Activated CD4-positive, alpha-beta T cell treated with anti-CD3 and anti-CD28 coated beads, Interleukin-2, amount 50 U/mL, for 4 hours (primary cell): ENCODE measurements around the gene POGK.
"Not testable (repeated sequence)": the region's sequence is repeated elsewhere in the genome, so short reads cannot be mapped to it uniquely, and the experiment has no call there.

Source experiments
- DNase-seq, 2 experiments: peaks; one replicate each; pipeline ENCODE4 v3.0.0-alpha.2; 2020

POGK gene, protein sequence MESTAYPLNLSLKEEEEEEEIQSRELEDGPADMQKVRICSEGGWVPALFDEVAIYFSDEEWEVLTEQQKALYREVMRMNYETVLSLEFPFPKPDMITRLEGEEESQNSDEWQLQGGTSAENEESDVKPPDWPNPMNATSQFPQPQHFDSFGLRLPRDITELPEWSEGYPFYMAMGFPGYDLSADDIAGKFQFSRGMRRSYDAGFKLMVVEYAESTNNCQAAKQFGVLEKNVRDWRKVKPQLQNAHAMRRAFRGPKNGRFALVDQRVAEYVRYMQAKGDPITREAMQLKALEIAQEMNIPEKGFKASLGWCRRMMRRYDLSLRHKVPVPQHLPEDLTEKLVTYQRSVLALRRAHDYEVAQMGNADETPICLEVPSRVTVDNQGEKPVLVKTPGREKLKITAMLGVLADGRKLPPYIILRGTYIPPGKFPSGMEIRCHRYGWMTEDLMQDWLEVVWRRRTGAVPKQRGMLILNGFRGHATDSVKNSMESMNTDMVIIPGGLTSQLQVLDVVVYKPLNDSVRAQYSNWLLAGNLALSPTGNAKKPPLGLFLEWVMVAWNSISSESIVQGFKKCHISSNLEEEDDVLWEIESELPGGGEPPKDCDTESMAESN

DNA sequence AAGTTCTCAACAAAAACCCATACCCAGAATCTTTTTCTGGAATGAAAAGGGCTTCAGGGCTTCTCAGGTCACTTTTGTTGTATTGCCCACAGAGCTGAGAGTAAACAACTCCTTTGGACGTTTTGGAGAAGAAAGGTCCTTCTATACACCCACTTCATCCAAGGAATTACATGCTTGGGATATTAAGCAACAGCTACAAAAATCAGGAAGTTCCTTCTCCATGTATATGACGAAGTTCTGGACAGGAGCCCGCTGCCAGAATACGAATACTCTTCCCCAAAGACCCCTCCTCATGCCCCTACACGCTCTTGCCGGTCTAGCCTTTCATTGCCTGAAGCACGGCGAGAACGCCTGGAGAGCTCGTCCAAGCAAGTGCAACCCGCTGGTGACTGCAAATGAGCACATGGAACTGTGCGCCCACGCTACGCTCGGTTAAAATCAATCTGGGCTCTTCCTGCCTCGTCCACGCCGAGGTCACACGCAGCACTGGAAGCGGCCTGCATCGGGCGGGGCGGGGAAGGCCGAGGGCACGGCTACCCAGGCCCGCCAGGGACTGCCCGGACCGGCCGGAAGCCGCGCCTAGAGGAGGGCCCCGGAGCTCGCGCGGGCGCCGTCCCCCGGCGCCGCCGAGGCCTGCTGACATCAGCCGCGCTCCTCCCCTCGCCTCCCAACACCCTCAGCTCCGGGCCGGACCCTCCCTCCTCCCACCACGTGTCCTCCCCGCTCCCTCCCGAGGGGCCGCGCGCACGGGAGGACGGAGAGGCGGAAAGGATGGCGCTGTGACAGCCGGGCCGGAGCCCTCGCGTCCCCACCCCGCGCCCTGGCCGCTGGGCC, at the start of gene POGK:
Gene POGK, plus strand, starts transcription at position 710 of the 834 bp plus-strand sequence. CDS start 1,482 bp downstream, outside the sequence.
- DNase-seq: peak; percentile 74 to 79

DNA sequence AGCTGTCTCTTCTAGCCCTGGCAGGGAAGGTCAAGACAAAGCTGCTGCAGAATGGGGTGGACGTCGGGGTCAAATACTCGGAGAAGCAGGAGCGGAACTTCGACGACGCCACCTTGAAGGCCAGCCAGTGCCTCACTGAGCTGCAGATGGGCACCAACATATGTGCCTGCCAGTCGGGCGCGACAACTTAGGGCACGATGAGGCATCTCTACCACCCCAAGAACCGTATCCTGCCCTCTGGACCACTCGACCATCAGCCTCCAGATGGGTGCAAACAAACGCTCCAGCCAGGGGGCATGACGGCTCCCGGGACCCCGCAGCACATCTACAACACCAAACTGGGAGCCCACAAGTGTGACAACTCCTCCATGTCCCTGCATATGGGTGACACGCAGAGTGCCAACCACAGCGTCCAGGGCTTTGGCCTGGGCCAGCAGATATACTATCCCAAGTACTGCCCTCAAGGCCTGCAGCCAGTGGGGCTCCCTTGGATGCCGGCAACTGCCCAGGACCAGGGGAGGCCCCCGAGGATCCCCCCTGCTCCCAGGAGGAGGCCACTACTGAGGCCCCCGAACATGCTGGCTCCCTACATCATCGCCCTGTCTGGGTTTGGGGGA, 42.5 kb upstream of the POGK start:
- no peak for DNase-seq

DNA sequence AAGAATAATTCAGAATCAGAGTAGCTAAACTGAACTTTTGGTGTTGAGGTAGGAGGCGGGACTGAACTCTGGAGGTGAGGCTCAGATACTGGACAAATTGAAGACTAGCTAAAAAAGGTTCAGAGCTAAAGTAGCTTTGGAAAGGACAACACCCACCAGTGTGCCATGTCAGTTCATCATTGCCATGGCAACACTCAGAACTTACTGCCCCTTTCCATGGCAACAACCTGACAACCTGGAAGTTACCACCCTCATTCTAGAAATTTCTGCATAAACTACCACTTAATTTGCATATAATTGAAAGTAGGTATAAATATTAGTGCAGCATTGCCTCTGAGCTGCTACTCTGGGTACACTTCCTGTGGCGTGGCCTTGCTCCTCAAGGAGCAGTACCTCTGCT, 30.3 kb upstream of the POGK start:
- DNase-seq: no peak

DNA sequence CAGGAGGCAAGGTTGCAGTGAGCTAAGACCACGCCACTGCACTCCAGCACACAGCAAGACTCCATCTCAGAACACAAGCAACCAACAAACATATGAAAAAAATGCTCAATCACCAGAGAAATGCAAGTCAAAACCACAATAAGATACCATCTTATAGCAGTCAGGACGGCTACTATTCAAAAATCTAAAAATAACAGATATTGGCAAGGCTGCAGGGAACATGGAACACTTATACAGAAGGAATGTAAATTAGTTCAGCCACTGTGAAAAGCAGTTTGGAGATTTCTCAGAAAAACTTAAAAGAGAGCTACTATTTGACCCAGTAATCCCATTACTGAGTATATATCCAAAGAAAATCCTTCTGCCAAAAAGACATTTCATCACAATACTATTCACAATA, 27.6 kb upstream of the POGK start:
- DNase-seq: no peak

DNA sequence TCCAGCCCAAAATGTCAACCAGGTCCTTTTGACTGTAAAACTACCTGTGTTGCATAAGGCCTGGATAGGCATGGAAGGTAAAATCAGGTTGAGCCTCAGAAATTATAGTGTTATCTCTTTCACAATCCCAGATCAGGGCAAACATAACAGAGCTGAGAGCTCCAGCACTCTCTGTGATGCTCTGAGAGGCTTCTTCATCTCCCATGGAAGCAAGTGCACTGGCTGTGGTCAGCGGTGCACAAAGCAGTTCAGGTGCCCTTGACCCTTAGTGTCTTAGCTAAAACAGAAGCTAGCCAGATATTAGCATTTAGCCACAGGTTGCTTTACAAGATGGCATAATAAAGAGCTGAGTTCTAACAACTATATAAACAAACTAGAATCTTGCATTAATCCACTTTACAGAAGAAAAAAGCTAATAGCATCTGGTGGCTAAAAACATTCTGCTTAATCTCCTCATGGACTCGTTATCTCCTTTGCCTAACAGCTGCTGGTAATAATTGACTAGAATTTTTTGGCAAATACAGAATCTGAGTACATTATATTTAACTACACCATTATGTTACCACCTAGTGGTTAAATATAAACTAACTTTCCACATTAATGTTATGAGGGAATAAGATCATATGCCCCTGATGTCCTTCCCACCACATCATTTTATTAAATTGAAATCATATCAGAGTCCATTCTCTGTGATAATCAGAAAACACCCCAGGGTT, 25.6 kb upstream of the POGK start:
- DNase-seq: no peak

DNA sequence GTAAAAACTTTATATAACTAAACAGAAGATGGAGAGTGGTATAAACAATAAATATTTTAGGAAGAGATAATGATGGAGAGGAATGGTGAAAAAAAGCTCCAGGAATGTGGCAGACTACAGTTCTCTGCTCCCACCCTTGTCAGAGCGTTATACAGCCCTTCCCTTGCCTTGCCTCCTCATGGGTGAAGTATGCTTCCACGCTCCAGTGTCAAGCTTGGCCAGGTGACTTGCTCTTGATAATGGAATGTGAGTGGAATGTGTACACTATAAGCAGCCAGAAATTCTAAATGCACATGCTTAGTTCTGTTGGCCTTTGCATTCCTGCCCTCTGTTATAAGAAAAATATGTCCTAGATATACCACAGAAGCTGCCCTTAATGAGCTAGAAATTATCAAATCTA, 24.7 kb upstream of the POGK start:
- DNase-seq: no peak

DNA sequence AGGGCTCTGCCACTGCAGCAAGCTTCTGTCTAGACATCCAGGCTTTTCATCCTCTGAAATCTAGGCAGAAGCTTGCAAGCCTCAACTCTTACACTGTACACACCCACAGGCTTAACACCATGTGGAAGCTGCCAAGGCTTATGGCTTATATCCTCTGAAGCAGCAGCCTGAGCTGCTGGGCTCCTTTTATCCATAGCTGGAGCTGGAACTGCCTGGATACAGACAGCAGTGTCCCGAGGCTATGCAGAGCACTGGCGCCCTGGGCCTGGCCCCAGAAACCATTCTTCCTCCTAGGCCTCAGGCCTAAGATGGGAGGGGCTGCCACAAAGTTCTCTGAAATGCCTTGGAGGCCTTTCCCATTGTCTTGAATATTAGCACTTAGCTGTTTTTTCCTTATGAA, 19.3 kb upstream of the POGK start:
- no peak for DNase-seq

DNA sequence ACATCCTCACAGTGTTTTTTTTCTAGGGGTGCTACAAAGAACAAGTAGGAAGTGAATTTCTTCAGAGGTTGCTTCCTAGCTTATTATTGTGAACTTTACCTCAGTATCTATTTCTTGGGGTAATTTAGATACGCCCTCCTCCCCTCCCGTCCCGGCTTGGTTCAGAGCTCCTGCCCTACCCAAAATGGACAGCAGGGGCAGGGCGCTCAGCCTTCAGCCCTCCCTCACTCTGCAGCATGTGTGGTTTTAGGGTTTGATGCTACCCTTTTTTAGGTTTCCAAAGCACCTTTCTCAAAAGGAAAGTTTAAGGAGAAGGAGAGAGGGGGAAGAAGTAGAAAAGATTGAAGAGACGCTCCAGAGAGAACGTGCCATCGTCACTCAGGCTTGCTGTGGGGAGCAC, 16.9 kb upstream of the POGK start:
- no peak for DNase-seq

DNA sequence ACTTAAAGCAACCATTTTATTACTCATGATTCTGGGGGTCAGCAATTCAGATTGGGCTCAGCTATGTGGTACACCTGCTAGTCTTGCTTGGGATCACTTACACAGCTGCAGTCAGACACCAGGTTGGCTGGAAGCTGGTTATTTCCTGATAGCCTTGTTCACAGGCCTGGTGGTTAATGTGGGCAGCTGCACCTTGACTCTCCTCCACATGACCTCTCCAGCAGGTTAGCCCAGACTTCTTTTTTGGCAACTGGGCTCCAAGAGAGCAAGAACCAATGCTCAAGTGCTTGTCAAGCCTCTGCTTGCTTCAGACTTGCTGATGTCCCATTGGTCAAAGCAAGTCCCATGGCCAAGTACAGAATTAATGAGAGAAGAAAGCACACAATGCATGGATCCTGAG, 11.8 kb upstream of the POGK start:
- DNase-seq: no peak

DNA sequence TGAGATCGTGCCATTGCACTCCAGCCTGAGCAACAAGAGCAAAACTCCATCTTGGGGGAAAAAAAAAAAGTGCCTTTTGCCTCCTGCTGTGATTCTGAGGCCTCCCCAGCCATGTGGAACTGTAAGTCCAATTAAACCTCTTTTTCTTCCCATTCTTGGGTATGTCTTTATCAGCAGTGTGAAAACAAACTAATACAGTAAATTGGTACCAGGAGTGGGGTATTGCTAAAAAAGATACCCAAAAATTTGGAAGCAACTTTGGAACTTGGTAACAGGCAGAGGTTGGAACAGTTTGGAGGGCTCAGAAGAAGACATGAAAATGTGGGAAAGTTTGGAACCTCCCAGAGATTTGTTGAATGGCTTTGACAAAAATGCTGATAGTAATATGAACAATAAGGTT, 9.5 kb upstream of the POGK start:
- not testable (repeated sequence) for DNase-seq

DNA sequence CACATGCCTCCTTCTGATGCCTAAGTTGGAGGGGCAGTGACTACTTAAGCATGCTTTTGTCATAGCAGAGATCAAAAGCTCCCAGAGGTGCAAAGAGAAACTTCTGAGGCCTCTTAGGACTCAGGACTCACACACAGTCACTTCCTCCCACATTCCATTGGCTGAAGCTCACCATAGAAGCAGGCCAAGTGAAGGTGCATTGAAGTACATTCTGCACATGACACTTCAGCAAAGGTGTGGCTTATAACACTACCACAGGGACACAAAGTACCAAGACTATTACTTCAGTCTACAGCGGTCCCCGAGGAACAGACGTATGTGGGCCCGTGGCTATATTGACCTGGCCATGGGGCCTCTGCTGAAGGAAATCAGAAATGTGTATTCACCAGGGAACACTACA, 2.5 kb upstream of the POGK start:
- DNase-seq: no peak

DNA sequence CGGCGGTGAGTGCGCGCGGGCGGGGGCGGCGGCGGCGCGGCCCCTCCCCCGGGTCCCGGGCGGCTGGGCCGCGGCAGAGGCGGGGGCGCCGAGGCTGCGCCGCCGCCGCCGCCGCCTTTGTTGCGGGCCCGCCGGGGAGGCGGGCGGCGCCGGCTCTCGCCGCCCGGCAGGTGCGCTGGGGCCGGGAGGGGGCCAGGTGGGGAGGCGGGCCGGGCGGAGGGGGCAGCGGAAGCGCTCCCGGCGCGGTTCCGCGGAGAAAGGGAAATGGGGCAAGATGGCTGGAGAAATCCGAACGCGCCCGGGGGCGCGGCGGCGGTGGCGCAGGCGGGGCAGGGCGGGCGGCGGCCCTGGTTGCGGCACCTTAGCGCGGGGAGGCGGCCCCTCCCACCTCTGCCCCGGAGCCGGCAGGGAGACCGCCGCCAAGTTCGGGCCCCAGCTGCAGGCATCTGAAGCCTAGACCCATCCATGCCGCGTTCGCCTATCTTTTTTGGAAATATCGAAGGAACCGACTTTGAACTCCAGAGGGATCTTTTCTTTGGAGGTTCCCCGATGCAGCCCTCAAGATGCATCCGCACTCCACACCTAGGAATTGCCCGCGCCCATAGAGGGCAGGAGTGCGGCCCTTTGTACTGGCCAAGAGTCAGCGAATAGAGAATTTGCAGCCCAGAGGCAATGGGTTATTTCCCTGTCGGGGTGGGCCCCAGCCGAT, 479 bp downstream of the POGK start:
- DNase-seq: peak; percentile 45 to 49

DNA sequence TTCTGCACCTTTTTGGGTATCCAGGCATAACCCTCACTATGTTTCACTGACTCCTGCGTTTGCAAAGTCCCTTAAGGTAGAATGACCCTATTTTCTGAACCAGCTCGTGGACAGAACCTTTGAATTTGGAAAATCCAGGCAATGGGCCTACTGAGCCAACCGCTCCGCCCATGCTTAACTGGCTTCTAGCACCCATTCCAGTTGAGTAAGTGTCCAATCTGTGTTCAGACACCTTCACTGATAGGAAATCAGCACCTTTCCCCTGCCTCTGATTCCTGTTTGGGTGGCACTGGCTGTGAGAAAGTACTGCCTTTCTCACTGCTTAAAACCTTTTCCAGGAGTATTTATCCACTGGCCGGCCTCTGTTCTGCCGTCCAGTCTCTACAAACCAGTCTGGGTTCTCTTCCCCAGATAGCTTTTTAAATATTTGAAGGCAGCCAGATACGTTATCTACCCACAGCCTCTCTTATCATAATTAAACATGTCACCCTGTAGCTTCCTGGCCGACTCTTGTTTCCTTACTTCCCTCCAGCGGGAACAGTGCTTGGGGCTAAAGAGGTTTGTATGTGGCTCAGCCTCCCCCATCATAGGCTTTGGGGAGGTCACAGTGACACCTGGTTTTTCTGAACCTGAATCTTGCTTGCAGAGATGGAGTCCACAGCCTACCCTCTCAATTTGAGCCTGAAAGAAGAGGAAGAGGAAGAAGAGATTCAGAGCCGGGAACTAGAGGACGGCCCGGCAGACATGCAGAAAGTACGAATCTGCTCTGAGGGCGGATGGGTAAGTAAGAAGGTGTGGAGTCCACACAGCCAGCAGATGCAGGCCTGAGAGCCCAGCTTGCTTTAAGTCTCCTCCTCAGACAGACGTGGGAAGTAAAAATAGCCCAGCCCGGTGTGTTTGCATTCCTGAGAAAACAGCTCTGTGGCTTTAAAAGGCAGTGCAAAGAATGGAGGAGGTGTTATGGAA, 1.3 kb downstream of the POGK start:
- DNase-seq: no peak

DNA sequence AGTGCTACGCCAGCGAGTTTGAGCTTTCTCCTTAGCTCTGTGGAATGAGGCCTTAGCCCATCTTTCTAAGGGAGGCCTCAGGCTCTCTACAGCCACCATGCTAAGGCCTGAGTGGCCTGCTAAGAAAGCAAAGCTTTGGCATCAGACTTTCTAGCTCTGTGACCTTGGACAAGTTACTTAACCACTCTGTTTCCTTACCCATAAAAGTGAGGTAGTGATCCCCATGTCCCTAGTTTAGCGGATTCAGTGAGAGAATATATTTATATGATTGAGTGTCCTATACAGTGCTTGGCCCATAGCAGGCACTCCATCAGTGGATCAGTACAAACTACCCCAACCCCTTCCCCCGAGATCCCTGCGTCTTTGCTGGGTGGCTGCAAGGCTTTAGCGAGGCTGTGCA, 4.0 kb downstream of the POGK start:
- no peak for DNase-seq

DNA sequence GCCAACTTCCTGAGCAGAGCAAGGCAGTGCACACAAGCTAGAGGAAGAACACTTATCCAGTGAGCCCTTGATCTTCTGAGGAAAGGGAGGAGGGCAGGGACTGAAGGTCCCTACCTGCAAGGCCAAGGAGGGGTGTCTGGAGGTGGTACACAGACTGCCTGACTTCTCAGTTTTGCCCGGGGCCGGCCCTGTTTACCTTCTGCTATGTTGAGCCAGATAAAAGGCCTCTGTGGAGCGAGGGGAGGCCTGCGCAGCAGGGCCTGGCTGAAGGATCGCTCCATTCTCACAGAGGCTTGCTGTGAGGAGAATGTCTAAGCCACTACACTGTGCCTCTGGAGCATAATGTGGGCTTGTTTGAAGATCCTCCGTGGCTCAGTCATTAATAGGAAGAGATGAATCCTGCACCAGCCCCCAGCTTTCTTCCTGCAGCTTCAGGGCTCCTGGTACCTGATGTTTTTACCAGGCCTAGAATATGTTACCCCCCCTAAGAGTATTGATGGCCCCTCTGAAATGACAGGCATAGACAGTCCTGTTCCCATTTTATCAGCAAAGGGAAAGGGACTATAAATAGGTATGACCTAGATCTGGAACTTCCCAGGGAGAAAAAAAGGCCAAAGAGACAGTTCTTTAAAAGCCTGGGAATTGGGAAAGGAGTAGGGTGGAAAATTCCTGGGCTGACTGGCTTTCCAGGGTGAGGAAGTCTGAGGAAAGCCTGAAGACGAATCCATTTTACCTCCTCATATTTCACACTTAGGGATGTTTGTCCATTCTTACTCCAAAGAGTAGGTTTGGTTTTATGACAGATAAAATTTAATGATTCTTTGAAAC, 4.7 kb downstream of the POGK start:
- no peak for DNase-seq

DNA sequence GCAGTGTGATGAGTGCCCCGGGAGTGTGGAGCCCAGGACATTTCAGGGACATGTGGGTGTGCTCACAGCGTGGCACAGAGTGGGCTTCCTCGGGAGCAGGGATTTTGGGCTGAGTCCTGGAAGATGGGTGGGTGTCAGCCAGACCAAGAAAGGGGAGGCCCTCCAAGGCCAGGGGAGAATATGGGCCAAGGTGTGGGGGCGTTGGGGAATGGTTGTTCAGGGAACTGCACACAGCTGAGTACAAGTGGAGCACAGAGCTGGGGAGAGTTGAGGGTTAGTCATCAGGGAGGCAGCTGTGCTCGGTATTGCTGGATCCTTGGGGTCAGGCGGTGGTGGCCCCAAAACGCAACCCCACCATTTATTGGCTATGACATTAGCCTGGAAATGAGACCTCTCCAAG, 5.5 kb downstream of the POGK start:
- no peak for DNase-seq

DNA sequence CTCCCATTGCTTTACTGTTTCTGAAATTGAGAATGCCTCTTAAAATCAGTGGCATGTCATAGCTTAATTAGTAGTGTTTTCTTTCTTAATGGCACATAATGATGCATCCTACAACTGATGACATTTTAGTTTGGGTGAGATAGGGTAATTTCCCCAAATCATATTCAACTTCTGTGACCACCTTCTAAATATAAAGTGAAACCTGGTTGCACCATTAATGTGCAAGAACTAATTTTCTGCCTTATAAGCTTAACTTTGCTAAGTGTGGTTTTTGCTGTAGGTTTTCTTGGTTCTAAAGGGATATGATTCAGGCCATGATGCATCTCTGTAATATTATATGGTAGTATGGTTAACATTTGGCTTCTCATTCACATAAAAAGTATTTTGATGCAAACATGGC, 8.9 kb downstream of the POGK start:
- no peak for DNase-seq

DNA sequence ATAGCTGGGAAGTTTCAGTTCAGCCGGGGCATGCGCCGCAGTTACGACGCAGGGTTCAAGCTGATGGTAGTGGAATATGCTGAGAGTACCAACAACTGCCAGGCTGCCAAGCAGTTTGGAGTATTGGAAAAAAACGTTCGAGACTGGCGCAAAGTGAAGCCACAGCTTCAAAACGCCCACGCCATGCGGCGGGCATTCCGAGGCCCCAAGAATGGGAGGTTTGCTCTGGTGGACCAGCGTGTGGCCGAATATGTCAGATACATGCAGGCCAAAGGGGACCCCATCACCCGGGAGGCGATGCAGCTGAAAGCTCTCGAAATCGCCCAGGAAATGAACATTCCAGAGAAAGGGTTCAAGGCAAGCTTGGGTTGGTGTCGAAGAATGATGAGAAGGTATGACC, 9.9 kb downstream of the POGK start:
- DNase-seq: no peak

DNA sequence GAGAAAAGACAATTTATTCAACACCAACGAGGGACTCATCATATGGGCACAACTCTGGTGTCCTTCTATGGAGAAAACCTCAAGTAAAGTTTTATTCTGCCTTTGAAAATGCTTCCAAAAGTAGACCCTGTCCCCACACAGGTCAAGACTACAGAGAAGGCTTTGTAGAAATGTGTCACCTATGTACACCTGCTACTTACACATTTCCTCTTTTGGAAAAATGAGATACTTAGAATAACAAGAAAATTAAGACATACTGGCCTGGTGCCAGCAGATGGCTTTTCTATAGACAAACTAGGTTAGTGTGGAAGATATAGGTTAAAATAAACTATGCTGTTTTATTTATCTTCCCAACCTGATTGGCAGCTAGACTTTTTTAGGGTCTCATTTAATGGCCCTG, 13.6 kb downstream of the POGK start:
- no peak for DNase-seq

DNA sequence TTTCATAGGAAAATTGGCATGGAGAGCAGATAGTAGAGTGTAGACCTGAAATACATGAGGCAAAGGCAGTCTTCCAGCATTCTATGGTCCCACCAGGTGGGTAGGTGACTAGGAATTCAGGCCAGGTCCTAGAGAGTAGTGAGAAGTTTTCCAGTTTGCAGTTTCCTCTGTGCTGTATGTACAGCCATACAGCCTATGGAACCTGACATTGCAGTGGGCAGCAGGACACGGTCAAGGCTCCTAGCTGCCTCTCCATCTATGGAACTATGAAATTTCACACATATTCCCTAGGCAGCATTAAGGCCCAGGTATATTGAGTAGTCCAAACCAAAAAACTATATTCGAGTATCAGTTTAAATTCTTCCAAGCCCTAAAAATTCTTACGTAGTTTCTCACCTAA, 16.3 kb downstream of the POGK start:
- DNase-seq: no peak
